Astrocyte (in vitro differentiated cells and primary cell): ENCODE measurements around the gene ZNF804B. TPM values are rescaled to one million over a fixed set of nuclear protein-coding genes. Genes with fewer than 3 reads are reported as not detected.

ENCODE experiments used
- DNase-seq: peaks from one replicate; pipeline ENCODE4 v3.0.0-alpha.2; 2010; ENCODE audit warnings: low read depth
- FAIRE-seq: peaks from 2 replicates; lab custom pipeline; 2011; peaks lifted over from hg19 to GRCh38; lab: Jason Lieb, UNC
- H2AFZ ChIP-seq: 2 replicates; pipeline ENCODE4 v1.6.0; 2012; ENCODE audit warnings: low read depth, low read length, inconsistent platforms
- H3K27ac ChIP-seq: 2 replicates; pipeline ENCODE4 v1.5.1; 2011; ENCODE audit warnings: low read depth, low read length, inconsistent platforms
- H3K27me3 ChIP-seq: 2 replicates; pipeline ENCODE4 v1.6.0; 2011; ENCODE audit warnings: low read length, inconsistent platforms; ENCODE audit not compliant: insufficient read depth
- H3K36me3 ChIP-seq: 2 replicates; pipeline ENCODE4 v1.5.1; 2011; ENCODE audit warnings: low read length, inconsistent platforms; ENCODE audit not compliant: insufficient read depth
- H3K4me1 ChIP-seq: 2 replicates; pipeline ENCODE4 v1.5.1; 2011; ENCODE audit warnings: low read length, inconsistent platforms; ENCODE audit not compliant: insufficient read depth
- H3K4me2 ChIP-seq: 2 replicates; pipeline ENCODE4 v1.6.0; 2012; ENCODE audit warnings: low read length, inconsistent platforms
- H3K4me3 ChIP-seq: 2 replicates; pipeline ENCODE4 v1.5.1; 2011; ENCODE audit warnings: low read depth, mild to moderate bottlenecking, low read length, inconsistent platforms; ENCODE audit not compliant: insufficient read depth
- H3K79me2 ChIP-seq: 2 replicates; pipeline ENCODE4 v1.6.0; 2012; ENCODE audit warnings: mild to moderate bottlenecking, low read length, inconsistent platforms; ENCODE audit not compliant: insufficient read depth
- H3K9ac ChIP-seq: 2 replicates; pipeline ENCODE4 v1.6.0; 2012; ENCODE audit warnings: mild to moderate bottlenecking, low read length, inconsistent platforms
- H3K9me3 ChIP-seq: 2 replicates; pipeline ENCODE4 v1.5.1; 2012; ENCODE audit warnings: low read depth, mild to moderate bottlenecking, low read length, inconsistent platforms; ENCODE audit not compliant: insufficient read depth
- H4K20me1 ChIP-seq: 2 replicates; pipeline ENCODE4 v1.6.0; 2012; ENCODE audit warnings: low read length, inconsistent platforms; ENCODE audit not compliant: insufficient read depth
- H3K27ac Mint-ChIP-seq: one replicate; pipeline ENCODE4 v1.8.0; 2021; ENCODE audit warnings: mild to moderate bottlenecking, mixed read lengths; ENCODE audit not compliant: unreplicated experiment
- H3K27me3 Mint-ChIP-seq: one replicate; pipeline ENCODE4 v1.8.0; 2021; ENCODE audit warnings: low read depth, mixed read lengths; ENCODE audit not compliant: unreplicated experiment
- H3K36me3 Mint-ChIP-seq: one replicate; pipeline ENCODE4 v1.8.0; 2021; ENCODE audit warnings: low read depth, mixed read lengths; ENCODE audit not compliant: unreplicated experiment
- H3K4me1 Mint-ChIP-seq: one replicate; pipeline ENCODE4 v1.8.0; 2021; ENCODE audit warnings: low read depth, mixed read lengths; ENCODE audit not compliant: unreplicated experiment
- H3K4me3 Mint-ChIP-seq: one replicate; pipeline ENCODE4 v1.8.0; 2021; ENCODE audit warnings: mild to moderate bottlenecking, moderate library complexity, mixed read lengths; ENCODE audit not compliant: unreplicated experiment
- H3K9me3 Mint-ChIP-seq: one replicate; pipeline ENCODE4 v1.8.0; 2021; ENCODE audit warnings: mild to moderate bottlenecking, mixed read lengths; ENCODE audit not compliant: unreplicated experiment
- EZH2 ChIP-seq: IDR thresholded peaks from 2 replicates; pipeline ENCODE4 v1.6.1; 2012; ENCODE audit warnings: mild to moderate bottlenecking, low read length, inconsistent platforms; ENCODE audit not compliant: insufficient read depth
- total RNA-seq: library from RNA; stranded (reverse); gene quantifications from 2 replicates; pipeline ENCODE4 v1.2.1, GENCODE V29; 2021
- TF ChIP-seq, protein P1 (sequence below): IDR thresholded peaks from 2 replicates; pipeline ENCODE4 v1.5.1; 2011; ENCODE audit warnings: low read depth, mild to moderate bottlenecking, inconsistent platforms, low read length, moderate library complexity; ENCODE audit not compliant: insufficient read depth

The ZNF804B gene
- total RNA-seq, 1 donor from 2014 or later, result not detected

DNA sequence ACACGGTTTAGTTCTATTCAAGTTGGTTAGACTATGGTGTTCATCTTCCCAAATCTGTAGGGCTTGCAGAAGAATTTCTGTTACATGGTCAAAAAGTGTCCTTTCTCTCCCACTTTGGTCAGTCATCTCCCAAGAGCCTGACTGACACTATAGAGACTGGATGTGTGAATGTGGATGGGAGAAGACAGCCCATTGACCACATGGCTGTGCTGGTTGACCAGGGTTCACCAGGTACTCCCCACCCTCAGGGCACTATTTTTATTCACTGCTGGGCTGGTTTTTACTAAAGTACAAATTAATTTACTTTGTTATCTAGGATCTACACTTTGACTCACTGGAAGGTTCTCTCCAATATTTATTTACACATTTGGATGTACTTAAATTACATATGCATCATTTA is 2.3 kb downstream of the ZNF804B start:
- DNase-seq (no peak), FAIRE-seq (no peak)
- TF ChIP-seq, protein P1, sequence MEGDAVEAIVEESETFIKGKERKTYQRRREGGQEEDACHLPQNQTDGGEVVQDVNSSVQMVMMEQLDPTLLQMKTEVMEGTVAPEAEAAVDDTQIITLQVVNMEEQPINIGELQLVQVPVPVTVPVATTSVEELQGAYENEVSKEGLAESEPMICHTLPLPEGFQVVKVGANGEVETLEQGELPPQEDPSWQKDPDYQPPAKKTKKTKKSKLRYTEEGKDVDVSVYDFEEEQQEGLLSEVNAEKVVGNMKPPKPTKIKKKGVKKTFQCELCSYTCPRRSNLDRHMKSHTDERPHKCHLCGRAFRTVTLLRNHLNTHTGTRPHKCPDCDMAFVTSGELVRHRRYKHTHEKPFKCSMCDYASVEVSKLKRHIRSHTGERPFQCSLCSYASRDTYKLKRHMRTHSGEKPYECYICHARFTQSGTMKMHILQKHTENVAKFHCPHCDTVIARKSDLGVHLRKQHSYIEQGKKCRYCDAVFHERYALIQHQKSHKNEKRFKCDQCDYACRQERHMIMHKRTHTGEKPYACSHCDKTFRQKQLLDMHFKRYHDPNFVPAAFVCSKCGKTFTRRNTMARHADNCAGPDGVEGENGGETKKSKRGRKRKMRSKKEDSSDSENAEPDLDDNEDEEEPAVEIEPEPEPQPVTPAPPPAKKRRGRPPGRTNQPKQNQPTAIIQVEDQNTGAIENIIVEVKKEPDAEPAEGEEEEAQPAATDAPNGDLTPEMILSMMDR, result no peak
- no peaks in the 10 kb centered on the region for H3K4me1 ChIP-seq
- no peak overlapping the region for H3K27ac ChIP-seq
- H3K27ac Mint-ChIP-seq, result no peak overlapping the region
- no peaks in the 10 kb centered on the region for H3K79me2 ChIP-seq
- no peak overlapping the region for H3K4me3 ChIP-seq
- no peaks in the 10 kb centered on the region for H3K36me3 ChIP-seq
- H3K27me3 ChIP-seq, result peaks cover 23% of the 10 kb centered on the region
- H3K9ac ChIP-seq, result no peak overlapping the region
- H3K4me1 Mint-ChIP-seq, result no peaks in the 10 kb centered on the region
- no peaks in the 10 kb centered on the region for H4K20me1 ChIP-seq
- H3K9me3 Mint-ChIP-seq, result no peaks in the 10 kb centered on the region
- H3K36me3 Mint-ChIP-seq, result no peaks in the 10 kb centered on the region
- H3K4me3 Mint-ChIP-seq, result no peak overlapping the region
- H3K9me3 ChIP-seq, result no peaks in the 10 kb centered on the region
- no peak overlapping the region for H2AFZ ChIP-seq
- no peak overlapping the region for H3K4me2 ChIP-seq
- peaks cover 31% of the 10 kb centered on the region for H3K27me3 Mint-ChIP-seq

DNA sequence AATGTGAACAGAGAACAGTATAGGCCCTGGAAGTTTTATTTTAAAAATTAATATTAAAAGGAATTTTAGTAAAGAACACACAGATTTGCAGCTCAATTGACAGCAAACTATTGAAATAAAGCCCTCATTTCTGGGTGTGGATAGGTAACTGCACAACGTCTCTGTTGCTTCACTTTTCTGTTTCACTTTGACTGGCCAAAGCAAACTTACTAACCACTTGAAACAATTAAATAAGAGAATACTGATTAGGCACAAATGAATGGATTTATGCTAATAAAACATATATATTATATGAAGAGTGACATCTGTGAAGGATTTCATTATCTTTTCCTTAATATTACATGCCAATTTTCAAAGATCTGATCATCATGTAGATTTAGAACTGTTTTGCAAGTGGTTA is 11.9 kb downstream of the ZNF804B start:
- Mint-ChIP-seq H3K4me1 (no peaks in the 10 kb centered on the region), H3K4me3 (no peak overlapping the region), H3K27me3 (no peaks in the 10 kb centered on the region), H3K9me3 (no peaks in the 10 kb centered on the region), H3K27ac (no peak overlapping the region), H3K36me3 (no peaks in the 10 kb centered on the region)
- H2AFZ ChIP-seq, result no peak overlapping the region
- DNase-seq, result no peak
- no peak for FAIRE-seq
- no peak overlapping the region for H3K4me3 ChIP-seq
- H3K27ac ChIP-seq, result no peak overlapping the region
- no peak overlapping the region for H3K4me2 ChIP-seq
- H3K4me1 ChIP-seq, result no peaks in the 10 kb centered on the region
- TF ChIP-seq, protein P1, result no peak
- no peak for TF ChIP-seq EZH2
- H3K9me3 ChIP-seq, result no peaks in the 10 kb centered on the region
- H3K79me2 ChIP-seq, result no peaks in the 10 kb centered on the region
- no peaks in the 10 kb centered on the region for H3K27me3 ChIP-seq
- H4K20me1 ChIP-seq, result no peaks in the 10 kb centered on the region
- no peaks in the 10 kb centered on the region for H3K36me3 ChIP-seq
- no peak overlapping the region for H3K9ac ChIP-seq

DNA sequence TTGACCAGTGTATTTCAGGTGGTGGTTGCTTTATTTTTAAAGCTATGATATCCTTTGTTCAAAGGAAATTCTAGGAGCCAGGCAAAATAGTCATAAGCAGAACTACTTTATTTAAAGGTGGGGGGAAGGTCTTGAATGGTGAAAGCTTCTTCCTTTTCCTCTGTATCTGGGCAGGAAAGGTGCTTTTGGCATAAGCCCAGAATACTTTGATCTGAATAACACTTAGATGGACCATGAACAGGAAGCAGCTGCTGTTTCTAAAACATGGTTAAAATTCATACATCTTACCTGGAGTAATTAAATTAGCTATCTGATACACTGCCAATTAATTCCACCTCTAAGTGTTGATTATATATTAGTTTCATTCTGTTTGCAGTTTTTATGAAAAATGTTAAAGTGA is 13.3 kb downstream of the ZNF804B start:
- no peaks in the 10 kb centered on the region for H3K36me3 ChIP-seq
- no peak for TF ChIP-seq EZH2
- TF ChIP-seq, protein P1, result no peak
- no peaks in the 10 kb centered on the region for H3K36me3 Mint-ChIP-seq
- H3K9me3 ChIP-seq, result no peaks in the 10 kb centered on the region
- H3K79me2 ChIP-seq, result no peaks in the 10 kb centered on the region
- H3K9ac ChIP-seq, result no peak overlapping the region
- no peaks in the 10 kb centered on the region for H3K4me1 Mint-ChIP-seq
- H3K27ac Mint-ChIP-seq, result no peak overlapping the region
- H3K4me2 ChIP-seq, result no peak overlapping the region
- H3K9me3 Mint-ChIP-seq, result no peaks in the 10 kb centered on the region
- H4K20me1 ChIP-seq, result no peaks in the 10 kb centered on the region
- H3K4me3 ChIP-seq, result no peak overlapping the region
- no peak overlapping the region for H2AFZ ChIP-seq
- no peak overlapping the region for H3K4me3 Mint-ChIP-seq
- H3K27me3 Mint-ChIP-seq, result no peaks in the 10 kb centered on the region
- no peaks in the 10 kb centered on the region for H3K27me3 ChIP-seq
- H3K4me1 ChIP-seq, result no peaks in the 10 kb centered on the region
- FAIRE-seq (no peak), DNase-seq (no peak)
- no peak overlapping the region for H3K27ac ChIP-seq
